ENCODE measurements around the gene ADCY4.
"Not testable (repeated sequence)": the region's sequence is repeated elsewhere in the genome, so short reads cannot be mapped to it uniquely, and the experiment has no call there.

ADCY4 gene

GRCh38 chr14:24366721-24367513 lies 32.0 kb upstream of the ADCY4 start:
- DNase-seq, result no peak

- no peak for DNase-seq
These were observed 31.5 kb upstream of the ADCY4 start for GRCh38 chr14:24366413-24366720.

- DNase-seq, result peak; percentile 40
These were observed 30.9 kb upstream of the ADCY4 start for GRCh38 chr14:24365600-24366412.

GRCh38 chr14:24364841-24365240 lies 30.0 kb upstream of the ADCY4 start:
- no peak for DNase-seq

- DNase-seq, result no peak
These were observed 28.5 kb upstream of the ADCY4 start for GRCh38 chr14:24363401-24363800.

GRCh38 chr14:24362241-24362960 lies 27.5 kb upstream of the ADCY4 start:
- no peak for DNase-seq

GRCh38 chr14:24361326-24361725 lies 26.5 kb upstream of the ADCY4 start:
- DNase-seq, result no peak

GRCh38 chr14:24360281-24360680 lies 25.4 kb upstream of the ADCY4 start:
- no peak for DNase-seq

GRCh38 chr14:24356208-24356607 lies 21.3 kb upstream of the ADCY4 start:
- DNase-seq, result no peak

GRCh38 chr14:24355009-24355408 lies 20.1 kb upstream of the ADCY4 start:
- DNase-seq, result no peak

- not testable (repeated sequence) for DNase-seq
These were observed 19.6 kb upstream of the ADCY4 start for GRCh38 chr14:24354482-24354825.

- DNase-seq, result no peak
These were observed 18.9 kb upstream of the ADCY4 start for GRCh38 chr14:24353559-24354481.

- DNase-seq, result no peak
These were observed 16.6 kb upstream of the ADCY4 start for GRCh38 chr14:24351517-24351916.

GRCh38 chr14:24349742-24350141 lies 14.9 kb upstream of the ADCY4 start:
- no peak for DNase-seq

- no peak for DNase-seq
These were observed 13.3 kb upstream of the ADCY4 start for GRCh38 chr14:24348186-24348585.

GRCh38 chr14:24347134-24347533 lies 12.3 kb upstream of the ADCY4 start:
- DNase-seq, result no peak

GRCh38 chr14:24343795-24344660 lies 9.2 kb upstream of the ADCY4 start:
- DNase-seq, result no peak

- no peak for DNase-seq
These were observed 8.0 kb upstream of the ADCY4 start for GRCh38 chr14:24342889-24343288.

GRCh38 chr14:24340606-24341005 lies 5.7 kb upstream of the ADCY4 start:
- no peak for DNase-seq

- peak; percentile 64 for DNase-seq
These were observed 4.6 kb upstream of the ADCY4 start, which contains the start of gene RIPK3 for GRCh38 chr14:24339284-24340151. Gene RIPK3 (minus strand): TSS chr14:24339991. CDS start chr14:24339826, 165 bp downstream.

- no peak for DNase-seq
These were observed 4.0 kb upstream of the ADCY4 start for GRCh38 chr14:24338843-24339242.
